Measurements from ENCODE around the gene OR7E24.

Gene OR7E24

GRCh38 chr19:9296336-9296735 is 45.6 kb downstream of the OR7E24 start:
- no peak for DNase-seq (ENCODE audit: low spot score)
- no peak for TF ChIP-seq CTCF (IDR thresholded peaks at IDR 0.05; ENCODE audit: extremely low read depth, missing control alignments)

All from GM20000 (cell line).